A673 (cell line): ENCODE data around the gene CYB561D2.

ENCODE experiments used
- EZH2 ChIP-seq: fragments of 200-600 bp; sonication (generic); IDR thresholded peaks from 2 replicates; pipeline ENCODE4 v1.6.1; 2017; ENCODE audit warnings: borderline replicate concordance, low read depth, mild to moderate bottlenecking, mixed read lengths, antibody characterized with exemption, low read length; ENCODE audit not compliant: poor library complexity, severe bottlenecking
- TF ChIP-seq, protein P1 (sequence below): fragments of 300-800, 200-600 bp; sonication (generic); conservative IDR thresholded peaks from 2 replicates; pipeline ENCODE4 v1.5.1; 2017; ENCODE audit warnings: low read depth, mild to moderate bottlenecking, antibody characterized with exemption, low read length, moderate library complexity, mixed read lengths

DNA sequence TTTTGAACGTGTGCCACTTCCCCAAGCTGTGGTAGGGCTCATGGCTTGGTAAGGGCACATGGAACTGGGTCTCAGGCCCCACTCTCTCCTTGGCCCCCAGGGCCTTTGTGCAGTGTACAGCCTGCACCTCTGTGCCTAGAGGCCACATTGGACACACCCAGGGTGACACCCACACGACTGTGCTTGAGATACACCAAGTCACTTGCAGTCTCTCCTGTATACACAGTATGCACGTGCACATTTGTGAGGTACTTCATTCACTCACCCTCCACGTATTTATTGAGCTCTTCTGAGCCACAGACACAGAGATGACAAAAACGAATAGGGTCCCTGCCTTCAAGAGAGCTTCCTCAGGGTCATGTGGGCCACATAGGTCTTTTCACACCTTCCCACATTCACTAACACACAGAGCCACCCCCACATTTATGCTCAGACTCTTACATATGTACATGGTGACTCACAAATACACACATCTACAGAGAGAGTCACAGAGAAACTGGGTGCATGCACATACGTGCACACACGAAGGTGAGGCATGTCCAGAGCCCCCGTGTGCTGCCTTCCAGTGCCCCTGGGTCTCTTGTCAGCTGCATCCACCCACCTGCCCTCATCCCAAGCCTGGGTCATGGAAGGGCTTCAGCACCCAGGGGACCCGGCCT, 18.5 kb downstream of the CYB561D2 start:
- TF ChIP-seq, protein P1, sequence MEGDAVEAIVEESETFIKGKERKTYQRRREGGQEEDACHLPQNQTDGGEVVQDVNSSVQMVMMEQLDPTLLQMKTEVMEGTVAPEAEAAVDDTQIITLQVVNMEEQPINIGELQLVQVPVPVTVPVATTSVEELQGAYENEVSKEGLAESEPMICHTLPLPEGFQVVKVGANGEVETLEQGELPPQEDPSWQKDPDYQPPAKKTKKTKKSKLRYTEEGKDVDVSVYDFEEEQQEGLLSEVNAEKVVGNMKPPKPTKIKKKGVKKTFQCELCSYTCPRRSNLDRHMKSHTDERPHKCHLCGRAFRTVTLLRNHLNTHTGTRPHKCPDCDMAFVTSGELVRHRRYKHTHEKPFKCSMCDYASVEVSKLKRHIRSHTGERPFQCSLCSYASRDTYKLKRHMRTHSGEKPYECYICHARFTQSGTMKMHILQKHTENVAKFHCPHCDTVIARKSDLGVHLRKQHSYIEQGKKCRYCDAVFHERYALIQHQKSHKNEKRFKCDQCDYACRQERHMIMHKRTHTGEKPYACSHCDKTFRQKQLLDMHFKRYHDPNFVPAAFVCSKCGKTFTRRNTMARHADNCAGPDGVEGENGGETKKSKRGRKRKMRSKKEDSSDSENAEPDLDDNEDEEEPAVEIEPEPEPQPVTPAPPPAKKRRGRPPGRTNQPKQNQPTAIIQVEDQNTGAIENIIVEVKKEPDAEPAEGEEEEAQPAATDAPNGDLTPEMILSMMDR: no peak
- no peak for TF ChIP-seq EZH2
